Measurements from ENCODE around the gene CRYBB1.

- no peak for TF ChIP-seq CTCF (IDR thresholded peaks at IDR 0.05)
- no peak for TF ChIP-seq POLR2A (IDR thresholded peaks at IDR 0.05)
Observed at GRCh38 chr22:26564672-26565071, 53.2 kb downstream of the CRYBB1 start.

Measured in uterus (tissue), 2 donors.